ENCODE measurements around the gene SMIM10.

GRCh38 chrX:134975516-134975915 lies 15.3 kb upstream of the SMIM10 start:
- TF ChIP-seq CTCF (IDR thresholded peaks at IDR 0.05), result no peak
- TF ChIP-seq POLR2A (IDR thresholded peaks at IDR 0.05), result no peak
